HepG2 (cell line): ENCODE results near the gene VAT1L.

Experiments used
- ATF7 ChIP-seq, 2 experiments: fragments of 450-650 bp in 1 of 2; sonication (generic) in 1 of 2; formaldehyde crosslinking in 1 of 2; IDR thresholded peaks; 2 replicates each; pipeline versions ENCODE4 v1.4.0 to v1.6.1; 2016 to 2020; ENCODE audit warnings: antibody characterized with exemption in 1 of 2, mild to moderate bottlenecking in 1 of 2, missing genetic modification reagents in 1 of 2
- NR2F6 ChIP-seq, 2 experiments: IDR thresholded peaks; 2 replicates each; pipeline ENCODE4 v1.6.1; 2016; ENCODE audit warnings: antibody characterized with exemption in 1 of 2, mild to moderate bottlenecking in 1 of 2
- POLR2A ChIP-seq, 2 experiments: IDR thresholded peaks; 2 replicates each; pipeline ENCODE4 v1.6.1; 2011; ENCODE audit warnings: low read depth in 2 of 2, low read length in 2 of 2, mild to moderate bottlenecking in 1 of 2, moderate library complexity in 1 of 2; ENCODE audit not compliant: insufficient read depth in 1 of 2

GRCh38 chr16:77785373-77785764, 3.0 kb upstream of the VAT1L start:
- TF ChIP-seq ATF7 (IDR thresholded peaks at IDR 0.05) = no peak
- no peak for TF ChIP-seq ATF7 (CRISPR knock-in tag; IDR thresholded peaks at IDR 0.05)
- no peak for TF ChIP-seq NR2F6 (IDR thresholded peaks at IDR 0.05)
- TF ChIP-seq NR2F6 (CRISPR knock-in tag; IDR thresholded peaks at IDR 0.05) = no peak
- TF ChIP-seq POLR2A (IDR thresholded peaks at IDR 0.05; ENCODE audit: insufficient read depth in 1 of 2, low read depth in 2 of 2, low read length in 2 of 2) = no peak
